Middle frontal gyrus (tissue), 1 donor: ENCODE data around the gene GALE.
"Not testable (repeated sequence)": the region's sequence is repeated elsewhere in the genome, so short reads cannot be mapped to it uniquely, and the experiment has no call there.

ENCODE experiments used
- DNase-seq: peaks from one replicate; pipeline ENCODE4 v3.0.0-alpha.2; 2015; ENCODE audit warnings: low spot score; ENCODE audit errors: extremely low spot score

Gene GALE

GRCh38 chr1:23800400-23801337 lies at the start of gene GALE:
Gene GALE, minus strand, starts transcription at chr1:23800754. Its CDS starts 1,747 bp downstream, at chr1:23799007.
- peak; percentile 89 for DNase-seq

GRCh38 chr1:23848673-23849616 lies 48.4 kb upstream of the GALE start:
- no peak for DNase-seq

- not testable (repeated sequence) for DNase-seq
These were observed 47.0 kb upstream of the GALE start for GRCh38 chr1:23847482-23848095.

- DNase-seq: no peak
These were observed 44.6 kb upstream of the GALE start for GRCh38 chr1:23845163-23845562.

- DNase-seq: no peak
These were observed 43.1 kb upstream of the GALE start for GRCh38 chr1:23843644-23844043.

- DNase-seq: no peak
These were observed 37.9 kb upstream of the GALE start for GRCh38 chr1:23838401-23838866.

GRCh38 chr1:23837908-23838307 lies 37.4 kb upstream of the GALE start:
- DNase-seq: no peak

GRCh38 chr1:23836037-23836436 lies 35.5 kb upstream of the GALE start:
- no peak for DNase-seq

GRCh38 chr1:23834156-23834555 lies 33.6 kb upstream of the GALE start:
- DNase-seq: not testable (repeated sequence)

- no peak for DNase-seq
These were observed 27.2 kb upstream of the GALE start for GRCh38 chr1:23827717-23828116.

- DNase-seq: not testable (repeated sequence)
These were observed 26.0 kb upstream of the GALE start for GRCh38 chr1:23826590-23826989.

GRCh38 chr1:23825762-23826522 lies 25.4 kb upstream of the GALE start:
- DNase-seq: no peak

GRCh38 chr1:23825076-23825761 lies 24.7 kb upstream of the GALE start, which contains the start of gene HMGCL:
Gene HMGCL, minus strand, starts transcription at chr1:23825429. Its CDS starts 14 bp downstream, at chr1:23825415.
- DNase-seq: peak; percentile 87

GRCh38 chr1:23824711-23825075 lies 24.1 kb upstream of the GALE start:
- no peak for DNase-seq

- DNase-seq: no peak
These were observed 23.2 kb upstream of the GALE start for GRCh38 chr1:23823767-23824166.

- no peak for DNase-seq
These were observed 17.1 kb upstream of the GALE start for GRCh38 chr1:23817633-23818032.

- no peak for DNase-seq
These were observed 16.4 kb upstream of the GALE start for GRCh38 chr1:23816906-23817305.

GRCh38 chr1:23816361-23816760 lies 15.8 kb upstream of the GALE start:
- no peak for DNase-seq

- no peak for DNase-seq
These were observed 13.5 kb upstream of the GALE start for GRCh38 chr1:23814016-23814415.
